Rectal smooth muscle tissue (tissue), 1 donor: Measurements from ENCODE around the gene INKA2.

Source experiments
- H3K27ac ChIP-seq: one replicate; pipeline ENCODE4 v1.7.0; 2013; ENCODE audit warnings: low read depth, low read length, inconsistent platforms
- H3K27me3 ChIP-seq: one replicate; pipeline ENCODE4 v1.7.0; 2013; ENCODE audit warnings: low read length; ENCODE audit not compliant: control insufficient read depth, insufficient read depth
- H3K36me3 ChIP-seq: one replicate; pipeline ENCODE4 v1.7.0; 2013; ENCODE audit warnings: low read length; ENCODE audit not compliant: control insufficient read depth, insufficient read depth
- H3K4me1 ChIP-seq: one replicate; pipeline ENCODE4 v1.7.0; 2013; ENCODE audit warnings: low read length; ENCODE audit not compliant: control insufficient read depth, insufficient read depth
- H3K4me3 ChIP-seq: one replicate; pipeline ENCODE4 v1.7.0; 2013; ENCODE audit warnings: low read length
- H3K9ac ChIP-seq: one replicate; pipeline ENCODE4 v1.7.0; 2013; ENCODE audit warnings: low read length

INKA2 gene

GRCh38 chr1:111768625-111769024 lies 29.4 kb upstream of the INKA2 start:
- H3K27ac ChIP-seq = no peak overlapping the region
- no peak overlapping the region for H3K9ac ChIP-seq
- H3K27me3 ChIP-seq = no peaks in the 10 kb centered on the region
- no peaks in the 10 kb centered on the region for H3K4me1 ChIP-seq
- peaks cover 4% of the 10 kb centered on the region for H3K36me3 ChIP-seq
- H3K4me3 ChIP-seq = no peak overlapping the region

- Histone ChIP-seq H3K27me3 (no peaks in the 10 kb centered on the region), H3K27ac (no peak overlapping the region), H3K36me3 (peaks cover 6% of the 10 kb centered on the region), H3K4me1 (no peaks in the 10 kb centered on the region), H3K4me3 (no peak overlapping the region), H3K9ac (no peak overlapping the region)
These were observed 28.8 kb upstream of the INKA2 start for GRCh38 chr1:111768023-111768422.

- peaks cover 6% of the 10 kb centered on the region for H3K36me3 ChIP-seq
These were observed 23.1 kb upstream of the INKA2 start for GRCh38 chr1:111762332-111762731.

GRCh38 chr1:111761717-111762116 lies 22.5 kb upstream of the INKA2 start:
- H3K36me3 ChIP-seq = peaks cover 6% of the 10 kb centered on the region
- H3K4me3 ChIP-seq = no peak overlapping the region
- H3K27ac ChIP-seq = no peak overlapping the region
- no peak overlapping the region for H3K9ac ChIP-seq
- no peaks in the 10 kb centered on the region for H3K27me3 ChIP-seq
- H3K4me1 ChIP-seq = no peaks in the 10 kb centered on the region

More at GRCh38 chr1:111762332-111762731, 23.1 kb upstream of the INKA2 start:
- Histone ChIP-seq H3K4me3 (no peak overlapping the region), H3K27ac (no peak overlapping the region), H3K4me1 (no peaks in the 10 kb centered on the region), H3K27me3 (no peaks in the 10 kb centered on the region), H3K9ac (no peak overlapping the region)

GRCh38 chr1:111758373-111758772 lies 19.2 kb upstream of the INKA2 start:
- Histone ChIP-seq H3K27me3 (no peaks in the 10 kb centered on the region), H3K9ac (no peak overlapping the region), H3K27ac (no peak overlapping the region), H3K4me3 (no peak overlapping the region), H3K4me1 (peaks cover 4% of the 10 kb centered on the region), H3K36me3 (no peaks in the 10 kb centered on the region)

- peak overlapping the region; percentile 80 for H3K9ac ChIP-seq
- H3K27ac ChIP-seq = peak overlapping the region; percentile 98
- H3K4me3 ChIP-seq = peak overlapping the region; percentile 98
- no peaks in the 10 kb centered on the region for H3K36me3 ChIP-seq
- H3K27me3 ChIP-seq = no peaks in the 10 kb centered on the region
- H3K4me1 ChIP-seq = peaks cover 6% of the 10 kb centered on the region
These were observed 16.9 kb upstream of the INKA2 start for GRCh38 chr1:111756124-111756513.

GRCh38 chr1:111755331-111756123 lies 16.3 kb upstream of the INKA2 start, which contains the start of gene DDX20:
Gene DDX20, plus strand, starts transcription at chr1:111755901. Its CDS starts 24 bp downstream, at chr1:111755925.
- peaks cover 12% of the 10 kb centered on the region for H3K4me1 ChIP-seq
- H3K4me3 ChIP-seq = peak within 1 kb of the TSS; percentile 98
- H3K27ac ChIP-seq = peak within 1 kb of the TSS; percentile 98
- no peaks in the 10 kb centered on the region for H3K36me3 ChIP-seq
- no peaks in the 10 kb centered on the region for H3K27me3 ChIP-seq
- peak within 1 kb of the TSS; percentile 91 for H3K9ac ChIP-seq

- Histone ChIP-seq H3K4me3 (peak overlapping the region; percentile 98), H3K27ac (peak overlapping the region; percentile 98), H3K36me3 (no peaks in the 10 kb centered on the region), H3K4me1 (peaks cover 14% of the 10 kb centered on the region), H3K9ac (peak overlapping the region; percentile 91), H3K27me3 (no peaks in the 10 kb centered on the region)
These were observed 15.8 kb upstream of the INKA2 start for GRCh38 chr1:111754984-111755330.

GRCh38 chr1:111751906-111752575 lies 12.8 kb upstream of the INKA2 start:
- Histone ChIP-seq H3K4me3 (no peak overlapping the region), H3K36me3 (no peaks in the 10 kb centered on the region), H3K4me1 (peaks cover 21% of the 10 kb centered on the region), H3K27me3 (no peaks in the 10 kb centered on the region), H3K27ac (no peak overlapping the region), H3K9ac (no peak overlapping the region)

GRCh38 chr1:111750856-111751255 lies 11.7 kb upstream of the INKA2 start:
- no peak overlapping the region for H3K9ac ChIP-seq
- H3K4me3 ChIP-seq = no peak overlapping the region
- H3K36me3 ChIP-seq = no peaks in the 10 kb centered on the region
- H3K27ac ChIP-seq = peak overlapping the region; percentile 45
- H3K4me1 ChIP-seq = peaks cover 21% of the 10 kb centered on the region
- no peaks in the 10 kb centered on the region for H3K27me3 ChIP-seq

GRCh38 chr1:111749628-111750027 lies 10.4 kb upstream of the INKA2 start:
- Histone ChIP-seq H3K27ac (no peak overlapping the region), H3K36me3 (no peaks in the 10 kb centered on the region), H3K27me3 (no peaks in the 10 kb centered on the region), H3K4me3 (no peak overlapping the region), H3K9ac (no peak overlapping the region), H3K4me1 (peaks cover 26% of the 10 kb centered on the region)

GRCh38 chr1:111747947-111748346 lies 8.8 kb upstream of the INKA2 start:
- no peaks in the 10 kb centered on the region for H3K27me3 ChIP-seq
- H3K4me3 ChIP-seq = no peak overlapping the region
- no peak overlapping the region for H3K27ac ChIP-seq
- H3K9ac ChIP-seq = no peak overlapping the region
- peaks cover 26% of the 10 kb centered on the region for H3K4me1 ChIP-seq
- no peaks in the 10 kb centered on the region for H3K36me3 ChIP-seq
